HuH-7 (cell line): ENCODE measurements around the gene CDH22.

ENCODE experiments used
- DNase-seq: peaks from one replicate; pipeline ENCODE4 v3.0.0; 2011; ENCODE audit warnings: low spot score

The CDH22 gene

GRCh38 chr20:46343348-46343974, 35.2 kb upstream of the CDH22 start:
- no peak for DNase-seq

GRCh38 chr20:46342451-46343347, 34.4 kb upstream of the CDH22 start:
- DNase-seq, result no peak

- DNase-seq, result no peak
These were observed 33.7 kb upstream of the CDH22 start for GRCh38 chr20:46342010-46342378.

- DNase-seq, result no peak
These were observed 33.0 kb upstream of the CDH22 start for GRCh38 chr20:46341074-46342009.

GRCh38 chr20:46339037-46339436, 30.7 kb upstream of the CDH22 start:
- no peak for DNase-seq

GRCh38 chr20:46336735-46337134, 28.4 kb upstream of the CDH22 start:
- no peak for DNase-seq

- no peak for DNase-seq
These were observed 26.1 kb upstream of the CDH22 start for GRCh38 chr20:46334303-46334904.

- no peak for DNase-seq
These were observed 25.1 kb upstream of the CDH22 start for GRCh38 chr20:46333161-46333991.

GRCh38 chr20:46332373-46333160, 24.3 kb upstream of the CDH22 start:
- no peak for DNase-seq

- DNase-seq, result no peak
These were observed 23.5 kb upstream of the CDH22 start for GRCh38 chr20:46331611-46332361.

GRCh38 chr20:46330831-46331371, 22.6 kb upstream of the CDH22 start:
- DNase-seq, result no peak

GRCh38 chr20:46330072-46330763, 21.9 kb upstream of the CDH22 start:
- no peak for DNase-seq

- DNase-seq, result no peak
These were observed 20.0 kb upstream of the CDH22 start for GRCh38 chr20:46328200-46328882.

GRCh38 chr20:46327557-46327956, 19.3 kb upstream of the CDH22 start:
- DNase-seq, result no peak

GRCh38 chr20:46325789-46326188, 17.5 kb upstream of the CDH22 start:
- DNase-seq, result no peak

GRCh38 chr20:46324960-46325703, 16.8 kb upstream of the CDH22 start:
- peak; percentile 77 for DNase-seq

GRCh38 chr20:46324379-46324778, 16.1 kb upstream of the CDH22 start:
- DNase-seq, result no peak
